HepG2 (cell line): ENCODE data around the gene ARHGEF16. TPM values are rescaled to one million over a fixed set of nuclear protein-coding genes. Genes with fewer than 3 reads are reported as not detected.

Experiments used
- AKNA ChIP-seq: sonication (generic); formaldehyde crosslinking; IDR thresholded peaks from 2 replicates; pipeline ENCODE4 v1.4.0; 2020; ENCODE audit warnings: missing genetic modification reagents, borderline replicate concordance
- CEBPG ChIP-seq: IDR thresholded peaks from 2 replicates; pipeline ENCODE4 v1.6.1; 2016
- FOXA1 ChIP-seq, 2 experiments: fragments of 450-650 bp in 1 of 2; sonication (generic) in 1 of 2; formaldehyde crosslinking in 1 of 2; IDR thresholded peaks; 2 replicates each; pipeline versions ENCODE4 v1.4.0 to v1.6.1; 2016 to 2020; ENCODE audit warnings: missing genetic modification reagents in 1 of 2
- HMG20A ChIP-seq: IDR thresholded peaks from 2 replicates; pipeline ENCODE4 v1.6.1; 2016; ENCODE audit warnings: borderline replicate concordance
- MAF1 ChIP-seq: sonication (generic); formaldehyde crosslinking; IDR thresholded peaks from 2 replicates; pipeline ENCODE4 v1.5.0; 2020; ENCODE audit warnings: missing genetic modification reagents, borderline replicate concordance
- NFIB ChIP-seq: sonication (generic); formaldehyde crosslinking; IDR thresholded peaks from 2 replicates; pipeline ENCODE4 v1.9.0; 2021; ENCODE audit warnings: missing genetic modification reagents, mild to moderate bottlenecking, borderline replicate concordance
- NR3C1 ChIP-seq: sonication (generic); formaldehyde crosslinking; IDR thresholded peaks from 2 replicates; pipeline ENCODE4 v1.4.0; 2020; ENCODE audit warnings: missing genetic modification reagents
- RORA ChIP-seq: sonication (generic); formaldehyde crosslinking; IDR thresholded peaks from 2 replicates; pipeline ENCODE4 v1.5.0; 2020; ENCODE audit warnings: mild to moderate bottlenecking, missing genetic modification reagents, moderate library complexity
- ZBTB44 ChIP-seq: sonication (generic); formaldehyde crosslinking; IDR thresholded peaks from 2 replicates; pipeline ENCODE4 v1.4.0; 2020; ENCODE audit warnings: missing genetic modification reagents
- ZBTB46 ChIP-seq: sonication (generic); formaldehyde crosslinking; IDR thresholded peaks from 2 replicates; pipeline ENCODE4 v1.4.0; 2020; ENCODE audit warnings: mild to moderate bottlenecking, missing genetic modification reagents, borderline replicate concordance
- ZFP62 ChIP-seq: sonication (generic); formaldehyde crosslinking; IDR thresholded peaks from 2 replicates; pipeline ENCODE4 v1.4.0; 2020; ENCODE audit warnings: missing genetic modification reagents
- ZNF138 ChIP-seq: sonication (generic); formaldehyde crosslinking; IDR thresholded peaks from 2 replicates; pipeline ENCODE4 v1.5.0; 2020; ENCODE audit warnings: mild to moderate bottlenecking, low read depth, missing genetic modification reagents
- ZNF160 ChIP-seq: sonication (generic); formaldehyde crosslinking; IDR thresholded peaks from 2 replicates; pipeline ENCODE4 v1.8.0; 2022; ENCODE audit warnings: mild to moderate bottlenecking, inconsistent platforms, missing genetic modification reagents
- ZNF282 ChIP-seq: fragments of 450-650 bp; IDR thresholded peaks from 2 replicates; pipeline ENCODE4 v1.6.1; 2018; ENCODE audit not compliant: partially characterized antibody
- ZNF337 ChIP-seq: sonication (generic); formaldehyde crosslinking; IDR thresholded peaks from 2 replicates; pipeline ENCODE4 v1.5.1; 2020; ENCODE audit warnings: missing genetic modification reagents, low read depth, mild to moderate bottlenecking, borderline replicate concordance
- ZNF598 ChIP-seq: sonication (generic); formaldehyde crosslinking; IDR thresholded peaks from 2 replicates; pipeline ENCODE4 v1.5.1; 2020; ENCODE audit warnings: mild to moderate bottlenecking, missing genetic modification reagents, borderline replicate concordance
- ZNF644 ChIP-seq: IDR thresholded peaks from 2 replicates; pipeline ENCODE4 v1.6.1; 2016; ENCODE audit warnings: low read depth
- polyA plus RNA-seq, 8 experiments: library from polyadenylated mRNA; depleted of rRNA in 3 of 8; stranded (reverse) in 7 of 8; unstranded in 1 of 8; fragments of >200 nt; fragmentation: Illumina TruSeq in 4 of 8; extraction: Trizol in 4 of 8; gene quantifications; 2 replicates each; pipeline versions ENCODE4 v1.2.1 to v1.2.3, GENCODE V29; 2011 to 2016; ENCODE audit warnings: low read depth in 4 of 8, missing spikeins in 1 of 8, mixed read lengths in 1 of 8; ENCODE audit not compliant: insufficient read depth in 1 of 8
- total RNA-seq, 5 experiments: library from RNA; depleted of rRNA; stranded (reverse); fragments of >200 nt; fragmentation: Illumina TruSeq; extraction: Trizol; gene quantifications; 2 replicates each; pipeline ENCODE4 v1.2.3, GENCODE V29; 2016; ENCODE audit warnings: low read depth in 1 of 5
- TF ChIP-seq, protein P1 (sequence below): sonication (generic); formaldehyde crosslinking; IDR thresholded peaks from 2 replicates; pipeline ENCODE4 v1.5.0; 2020; ENCODE audit warnings: missing genetic modification reagents
- TF ChIP-seq, protein P2 (sequence below): sonication (generic); formaldehyde crosslinking; IDR thresholded peaks from 2 replicates; pipeline ENCODE4 v1.4.0; 2020; ENCODE audit warnings: mild to moderate bottlenecking, low read depth, missing genetic modification reagents

Gene ARHGEF16
- total and polyA plus RNA-seq, 2 of the 13 experiments (the other 11 are each of a cell fraction or from before 2014, with no cell fraction given): 20.3 to 39.9 TPM

- TF ChIP-seq AKNA: no peak
- TF ChIP-seq RORA: no peak
- TF ChIP-seq ZNF160 (CRISPR knock-in tag): no peak
- no peak for TF ChIP-seq ZBTB44 (CRISPR knock-in tag)
- TF ChIP-seq MAF1: 0 out of 2 replicates have a peak, but pooled peaks have one; percentile 44
- TF ChIP-seq, protein P1, sequence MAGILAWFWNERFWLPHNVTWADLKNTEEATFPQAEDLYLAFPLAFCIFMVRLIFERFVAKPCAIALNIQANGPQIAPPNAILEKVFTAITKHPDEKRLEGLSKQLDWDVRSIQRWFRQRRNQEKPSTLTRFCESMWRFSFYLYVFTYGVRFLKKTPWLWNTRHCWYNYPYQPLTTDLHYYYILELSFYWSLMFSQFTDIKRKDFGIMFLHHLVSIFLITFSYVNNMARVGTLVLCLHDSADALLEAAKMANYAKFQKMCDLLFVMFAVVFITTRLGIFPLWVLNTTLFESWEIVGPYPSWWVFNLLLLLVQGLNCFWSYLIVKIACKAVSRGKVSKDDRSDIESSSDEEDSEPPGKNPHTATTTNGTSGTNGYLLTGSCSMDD: peak; percentile 18; the same call in 1 of the 2 replicates
- no peak for TF ChIP-seq ZNF644 (CRISPR knock-in tag)
- no peak for TF ChIP-seq ZBTB46 (CRISPR knock-in tag)
- TF ChIP-seq, protein P2, sequence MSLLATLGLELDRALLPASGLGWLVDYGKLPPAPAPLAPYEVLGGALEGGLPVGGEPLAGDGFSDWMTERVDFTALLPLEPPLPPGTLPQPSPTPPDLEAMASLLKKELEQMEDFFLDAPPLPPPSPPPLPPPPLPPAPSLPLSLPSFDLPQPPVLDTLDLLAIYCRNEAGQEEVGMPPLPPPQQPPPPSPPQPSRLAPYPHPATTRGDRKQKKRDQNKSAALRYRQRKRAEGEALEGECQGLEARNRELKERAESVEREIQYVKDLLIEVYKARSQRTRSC: no peak
- no peak for TF ChIP-seq NR3C1 (CRISPR knock-in tag)
- TF ChIP-seq FOXA1 (IDR thresholded peaks at IDR 0.05): no peak
- no peak for TF ChIP-seq FOXA1 (CRISPR knock-in tag; IDR thresholded peaks at IDR 0.05)
- TF ChIP-seq ZNF598 (CRISPR knock-in tag): no peak
- no peak for TF ChIP-seq ZNF138 (CRISPR knock-in tag)
- no peak for TF ChIP-seq ZNF282
- TF ChIP-seq CEBPG (CRISPR knock-in tag): no peak
- TF ChIP-seq NFIB (CRISPR knock-in tag): no peak
- TF ChIP-seq ZNF337 (CRISPR knock-in tag): no peak
- TF ChIP-seq HMG20A (CRISPR knock-in tag): no peak; the same call in 1 of the 2 replicates
- no peak for TF ChIP-seq ZFP62 (CRISPR knock-in tag)
Measured at GRCh38 chr1:3453891-3454810, at the start of gene ARHGEF16 (continued).
